Vagina (tissue), 2 donors: ENCODE measurements around the gene AMZ1.
A peak's percentile ranks its signal among the peaks of the same experiment; 100 is the strongest.

Source experiments
- POLR2A ChIP-seq, 2 donors: fragments of 450-650 bp; IDR thresholded peaks; one replicate each; pipeline ENCODE4 v1.6.1; 2017; ENCODE audit warnings: antibody characterized with exemption in 2 of 2, mild to moderate bottlenecking in 2 of 2, moderate library complexity in 2 of 2
- POLR2AphosphoS5 ChIP-seq, 2 donors: sonication (generic); formaldehyde crosslinking; IDR thresholded peaks; one replicate each; pipeline ENCODE4 v1.9.0; 2017; ENCODE audit warnings: antibody characterized with exemption in 2 of 2, mild to moderate bottlenecking in 2 of 2, low read depth in 1 of 2; ENCODE audit not compliant: insufficient read depth in 1 of 2
- TF ChIP-seq, protein P1 (sequence below), 3 experiments: fragments of 450-650 bp in 2 of 3; fragments of 200-600 bp in 1 of 3; sonication (generic) in 1 of 3; IDR thresholded peaks; one replicate each; pipeline ENCODE4 v1.5.1; 2017 to 2019; ENCODE audit warnings: antibody characterized with exemption in 3 of 3, mild to moderate bottlenecking in 2 of 3, moderate library complexity in 2 of 3

GRCh38 chr7:2737771-2738540 lies 50.0 kb downstream of the AMZ1 start:
- TF ChIP-seq, protein P1, sequence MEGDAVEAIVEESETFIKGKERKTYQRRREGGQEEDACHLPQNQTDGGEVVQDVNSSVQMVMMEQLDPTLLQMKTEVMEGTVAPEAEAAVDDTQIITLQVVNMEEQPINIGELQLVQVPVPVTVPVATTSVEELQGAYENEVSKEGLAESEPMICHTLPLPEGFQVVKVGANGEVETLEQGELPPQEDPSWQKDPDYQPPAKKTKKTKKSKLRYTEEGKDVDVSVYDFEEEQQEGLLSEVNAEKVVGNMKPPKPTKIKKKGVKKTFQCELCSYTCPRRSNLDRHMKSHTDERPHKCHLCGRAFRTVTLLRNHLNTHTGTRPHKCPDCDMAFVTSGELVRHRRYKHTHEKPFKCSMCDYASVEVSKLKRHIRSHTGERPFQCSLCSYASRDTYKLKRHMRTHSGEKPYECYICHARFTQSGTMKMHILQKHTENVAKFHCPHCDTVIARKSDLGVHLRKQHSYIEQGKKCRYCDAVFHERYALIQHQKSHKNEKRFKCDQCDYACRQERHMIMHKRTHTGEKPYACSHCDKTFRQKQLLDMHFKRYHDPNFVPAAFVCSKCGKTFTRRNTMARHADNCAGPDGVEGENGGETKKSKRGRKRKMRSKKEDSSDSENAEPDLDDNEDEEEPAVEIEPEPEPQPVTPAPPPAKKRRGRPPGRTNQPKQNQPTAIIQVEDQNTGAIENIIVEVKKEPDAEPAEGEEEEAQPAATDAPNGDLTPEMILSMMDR (IDR thresholded peaks at IDR 0.05), result no peak
- TF ChIP-seq POLR2A (IDR thresholded peaks at IDR 0.05) (no peak), POLR2AphosphoS5 (IDR thresholded peaks at IDR 0.05; ENCODE audit: insufficient read depth in 1 of 2, low read depth in 1 of 2) (peak in 1 of 2 donors; percentile 28)
